ENCODE measurements around the gene CA11.
A peak's percentile ranks its signal among the peaks of the same experiment; 100 is the strongest.

The CA11 gene

DNA sequence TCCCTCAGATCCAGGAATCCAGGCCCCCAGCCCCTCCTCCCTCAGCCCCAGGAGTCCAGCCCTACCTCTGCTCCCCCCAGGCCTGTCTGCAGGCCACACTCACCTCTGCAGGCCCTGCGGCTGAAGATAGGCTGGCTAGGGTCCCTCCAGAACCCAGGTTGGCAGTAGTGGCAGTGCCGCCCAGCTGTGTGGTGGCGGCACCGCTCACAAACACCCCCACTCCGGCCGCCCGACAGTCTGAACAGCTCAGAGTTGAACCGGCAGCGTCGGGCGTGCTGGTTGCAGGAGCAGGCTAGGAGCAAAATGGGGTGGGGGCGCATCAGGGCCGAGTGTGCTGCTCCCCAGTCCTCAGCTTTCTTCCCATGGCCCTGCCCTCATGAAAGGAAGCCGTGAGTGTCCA lies 18.5 kb upstream of the CA11 start:
- no peak overlapping the region for H3K4me3 ChIP-seq (ENCODE audit: low read depth, low read length)
- no peak for DNase-seq (ENCODE audit: low read depth)
- TF ChIP-seq, protein P1, sequence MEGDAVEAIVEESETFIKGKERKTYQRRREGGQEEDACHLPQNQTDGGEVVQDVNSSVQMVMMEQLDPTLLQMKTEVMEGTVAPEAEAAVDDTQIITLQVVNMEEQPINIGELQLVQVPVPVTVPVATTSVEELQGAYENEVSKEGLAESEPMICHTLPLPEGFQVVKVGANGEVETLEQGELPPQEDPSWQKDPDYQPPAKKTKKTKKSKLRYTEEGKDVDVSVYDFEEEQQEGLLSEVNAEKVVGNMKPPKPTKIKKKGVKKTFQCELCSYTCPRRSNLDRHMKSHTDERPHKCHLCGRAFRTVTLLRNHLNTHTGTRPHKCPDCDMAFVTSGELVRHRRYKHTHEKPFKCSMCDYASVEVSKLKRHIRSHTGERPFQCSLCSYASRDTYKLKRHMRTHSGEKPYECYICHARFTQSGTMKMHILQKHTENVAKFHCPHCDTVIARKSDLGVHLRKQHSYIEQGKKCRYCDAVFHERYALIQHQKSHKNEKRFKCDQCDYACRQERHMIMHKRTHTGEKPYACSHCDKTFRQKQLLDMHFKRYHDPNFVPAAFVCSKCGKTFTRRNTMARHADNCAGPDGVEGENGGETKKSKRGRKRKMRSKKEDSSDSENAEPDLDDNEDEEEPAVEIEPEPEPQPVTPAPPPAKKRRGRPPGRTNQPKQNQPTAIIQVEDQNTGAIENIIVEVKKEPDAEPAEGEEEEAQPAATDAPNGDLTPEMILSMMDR (IDR thresholded peaks at IDR 0.05; ENCODE audit: low read depth, low read length) = no peak
- TF ChIP-seq POLR2A (IDR thresholded peaks at IDR 0.05; ENCODE audit: extremely low read depth, insufficient read length) = no peak
- no peak for TF ChIP-seq MYC (IDR thresholded peaks at IDR 0.05; ENCODE audit: low read depth, low read length)
- TF ChIP-seq, protein P2, sequence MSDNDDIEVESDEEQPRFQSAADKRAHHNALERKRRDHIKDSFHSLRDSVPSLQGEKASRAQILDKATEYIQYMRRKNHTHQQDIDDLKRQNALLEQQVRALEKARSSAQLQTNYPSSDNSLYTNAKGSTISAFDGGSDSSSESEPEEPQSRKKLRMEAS (IDR thresholded peaks at IDR 0.05; ENCODE audit: low read depth, low read length) = no peak

DNA sequence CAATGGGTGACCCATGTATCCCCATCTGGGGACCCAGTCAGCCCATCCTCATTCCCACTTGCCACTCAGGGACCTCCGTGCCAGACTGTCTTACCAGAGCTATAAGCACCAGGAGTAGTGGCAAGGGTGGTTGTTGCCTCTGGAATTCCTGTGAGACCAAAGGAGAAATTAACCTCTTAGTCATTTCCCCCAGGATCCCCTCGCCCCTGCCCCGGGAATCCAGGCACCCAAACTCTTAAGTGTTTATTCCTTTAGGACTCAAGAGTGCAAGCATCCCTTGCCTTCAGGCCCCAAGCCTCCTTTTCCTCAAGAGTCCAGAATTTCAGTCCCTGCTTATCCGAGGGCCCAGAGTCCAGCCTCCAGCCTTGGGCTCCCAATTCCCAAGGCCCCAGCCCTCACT lies 17.7 kb upstream of the CA11 start:
- no peak overlapping the region for H3K4me3 ChIP-seq (ENCODE audit: low read depth, low read length)
- TF ChIP-seq, protein P1 (IDR thresholded peaks at IDR 0.05; ENCODE audit: low read depth, low read length) = no peak
- TF ChIP-seq, protein P2 (IDR thresholded peaks at IDR 0.05; ENCODE audit: low read depth, low read length) = no peak
- TF ChIP-seq POLR2A (IDR thresholded peaks at IDR 0.05; ENCODE audit: extremely low read depth, insufficient read length) = no peak
- TF ChIP-seq MYC (IDR thresholded peaks at IDR 0.05; ENCODE audit: low read depth, low read length) = no peak
- DNase-seq (ENCODE audit: low read depth) = no peak

DNA sequence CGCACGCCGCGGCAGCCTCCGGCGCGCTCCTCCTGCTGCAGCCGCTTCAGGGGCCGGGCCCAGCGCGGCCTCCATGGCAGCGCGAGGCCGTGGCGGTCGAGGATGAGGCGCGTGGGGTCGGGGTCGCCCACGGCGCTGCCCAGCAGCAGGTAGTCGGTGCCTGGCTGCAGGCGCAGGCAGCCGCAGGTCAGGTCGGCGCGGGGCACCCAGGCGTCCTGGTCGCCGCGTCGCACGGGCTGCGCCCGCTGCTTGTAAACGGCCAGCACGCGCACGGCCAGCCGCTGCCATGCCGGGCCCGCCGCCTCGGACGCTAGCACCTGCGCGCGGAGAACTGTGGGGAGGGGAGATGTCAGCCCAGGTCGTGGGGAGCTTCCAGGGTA lies 15.7 kb upstream of the CA11 start:
- no peak for DNase-seq (ENCODE audit: low read depth)
- H3K4me3 ChIP-seq (ENCODE audit: low read depth, low read length) = no peak overlapping the region
- TF ChIP-seq, protein P2 (IDR thresholded peaks at IDR 0.05; ENCODE audit: low read depth, low read length) = no peak
- TF ChIP-seq, protein P1 (IDR thresholded peaks at IDR 0.05; ENCODE audit: low read depth, low read length) = no peak
- TF ChIP-seq MYC (IDR thresholded peaks at IDR 0.05; ENCODE audit: low read depth, low read length) (no peak), POLR2A (IDR thresholded peaks at IDR 0.05; ENCODE audit: extremely low read depth, insufficient read length) (no peak)

DNA sequence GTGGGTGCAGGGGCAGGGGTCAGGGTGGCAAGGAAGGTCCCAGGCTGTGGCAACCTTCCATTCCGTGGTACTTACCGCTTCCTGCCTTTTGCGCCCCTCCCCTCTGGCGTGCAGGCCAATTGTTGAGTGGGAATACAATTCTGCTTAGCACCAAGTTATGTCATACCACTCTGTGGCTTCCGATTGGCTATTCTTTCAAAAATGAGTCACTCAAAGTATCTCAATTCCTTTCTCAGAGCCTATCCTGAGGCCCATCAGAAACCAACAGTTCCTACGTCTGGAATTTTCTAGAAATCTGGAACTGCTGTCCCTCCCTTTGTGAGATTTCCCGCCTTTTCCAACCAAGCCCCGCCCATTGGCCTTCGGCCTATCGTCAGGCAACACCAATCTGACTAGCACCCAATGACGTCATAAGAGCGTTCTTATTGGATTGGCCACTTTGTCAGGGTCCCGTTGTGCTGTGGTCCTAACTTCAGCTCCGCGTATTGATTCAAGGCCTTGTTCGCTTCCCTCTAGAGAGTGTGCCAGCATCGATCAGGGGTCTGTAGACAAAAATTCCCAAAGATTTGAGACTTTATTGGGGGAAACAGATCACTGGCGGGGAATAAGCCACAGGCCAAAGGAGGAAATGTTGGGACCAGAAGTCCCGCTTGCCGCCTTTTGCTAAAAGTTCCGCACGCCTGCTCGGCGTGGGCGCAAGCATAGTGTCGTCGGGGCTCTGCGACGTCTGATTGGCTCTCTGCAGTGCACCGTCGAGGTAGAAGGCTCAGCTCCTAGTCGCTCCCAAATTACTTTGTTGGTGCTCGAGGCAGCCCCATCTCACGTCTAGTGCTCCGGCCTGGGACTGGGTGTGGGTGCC lies 15.1 kb upstream of the CA11 start:
- no peak overlapping the region for H3K4me3 ChIP-seq (ENCODE audit: low read depth, low read length)
- TF ChIP-seq, protein P1 (IDR thresholded peaks at IDR 0.05; ENCODE audit: low read depth, low read length) = no peak
- TF ChIP-seq MYC (IDR thresholded peaks at IDR 0.05; ENCODE audit: low read depth, low read length) = no peak
- TF ChIP-seq, protein P2 (IDR thresholded peaks at IDR 0.05; ENCODE audit: low read depth, low read length) = no peak
- TF ChIP-seq POLR2A (IDR thresholded peaks at IDR 0.05; ENCODE audit: extremely low read depth, insufficient read length) = no peak
- peak; percentile 98 for DNase-seq (ENCODE audit: low read depth)

DNA sequence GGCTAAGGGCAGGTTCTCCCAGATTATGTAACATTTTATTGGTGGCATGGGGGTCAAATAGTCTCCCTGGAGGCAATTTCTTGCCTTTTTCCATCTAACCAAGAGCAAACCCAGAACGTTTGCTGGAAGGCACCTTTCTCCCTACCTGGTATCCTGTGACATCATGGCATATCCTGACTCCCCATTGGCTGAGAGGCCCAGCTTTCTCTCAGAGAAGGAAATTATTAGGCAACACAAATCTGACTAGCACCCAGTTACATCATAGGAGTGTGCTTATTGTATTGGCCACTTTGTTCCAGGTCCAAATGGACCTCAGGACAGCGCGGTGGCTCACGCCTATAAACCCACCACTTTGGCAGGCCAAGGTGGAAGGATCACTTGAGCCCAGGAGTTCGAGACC lies 13.8 kb upstream of the CA11 start:
- no peak overlapping the region for H3K4me3 ChIP-seq (ENCODE audit: low read depth, low read length)
- peak; percentile 60 for DNase-seq (ENCODE audit: low read depth)
- TF ChIP-seq POLR2A (IDR thresholded peaks at IDR 0.05; ENCODE audit: extremely low read depth, insufficient read length) = no peak
- no peak for TF ChIP-seq MYC (IDR thresholded peaks at IDR 0.05; ENCODE audit: low read depth, low read length)
- TF ChIP-seq, protein P1 (IDR thresholded peaks at IDR 0.05; ENCODE audit: low read depth, low read length) = no peak
- TF ChIP-seq, protein P2 (IDR thresholded peaks at IDR 0.05; ENCODE audit: low read depth, low read length) = no peak

Data from NB4 (cell line).